Peyer's patch (tissue), 4 donors: ENCODE results near the gene SYVN1.

ENCODE experiments used
- CTCF ChIP-seq, 6 experiments: fragments of 450-650 bp in 4 of 6; fragments of 200-600 bp in 2 of 6; sonication (generic) in 1 of 6; IDR thresholded peaks; one replicate each; pipeline ENCODE4 v1.5.1; 2017 to 2019; ENCODE audit warnings: antibody characterized with exemption in 6 of 6, mild to moderate bottlenecking in 3 of 6, moderate library complexity in 1 of 6
- POLR2A ChIP-seq, 2 donors: fragments of 450-650 bp; IDR thresholded peaks; one replicate each; pipeline ENCODE4 v1.5.1; 2017; ENCODE audit warnings: antibody characterized with exemption in 2 of 2, mild to moderate bottlenecking in 2 of 2, moderate library complexity in 2 of 2

- TF ChIP-seq CTCF (IDR thresholded peaks at IDR 0.05) = no peak
- TF ChIP-seq POLR2A (IDR thresholded peaks at IDR 0.05) = no peak
These were observed 7.7 kb upstream of the SYVN1 start for GRCh38 chr11:65141896-65142494.
